GM19238 (cell line): Measurements from ENCODE around the gene SUMF2.
"Not testable (repeated sequence)": the region's sequence is repeated elsewhere in the genome, so short reads cannot be mapped to it uniquely, and the experiment has no call there.

Source experiments
- DNase-seq: peaks from one replicate; pipeline ENCODE4 v3.0.0; 2011; ENCODE audit warnings: low spot score; ENCODE audit not compliant: insufficient read length

Gene SUMF2

DNA sequence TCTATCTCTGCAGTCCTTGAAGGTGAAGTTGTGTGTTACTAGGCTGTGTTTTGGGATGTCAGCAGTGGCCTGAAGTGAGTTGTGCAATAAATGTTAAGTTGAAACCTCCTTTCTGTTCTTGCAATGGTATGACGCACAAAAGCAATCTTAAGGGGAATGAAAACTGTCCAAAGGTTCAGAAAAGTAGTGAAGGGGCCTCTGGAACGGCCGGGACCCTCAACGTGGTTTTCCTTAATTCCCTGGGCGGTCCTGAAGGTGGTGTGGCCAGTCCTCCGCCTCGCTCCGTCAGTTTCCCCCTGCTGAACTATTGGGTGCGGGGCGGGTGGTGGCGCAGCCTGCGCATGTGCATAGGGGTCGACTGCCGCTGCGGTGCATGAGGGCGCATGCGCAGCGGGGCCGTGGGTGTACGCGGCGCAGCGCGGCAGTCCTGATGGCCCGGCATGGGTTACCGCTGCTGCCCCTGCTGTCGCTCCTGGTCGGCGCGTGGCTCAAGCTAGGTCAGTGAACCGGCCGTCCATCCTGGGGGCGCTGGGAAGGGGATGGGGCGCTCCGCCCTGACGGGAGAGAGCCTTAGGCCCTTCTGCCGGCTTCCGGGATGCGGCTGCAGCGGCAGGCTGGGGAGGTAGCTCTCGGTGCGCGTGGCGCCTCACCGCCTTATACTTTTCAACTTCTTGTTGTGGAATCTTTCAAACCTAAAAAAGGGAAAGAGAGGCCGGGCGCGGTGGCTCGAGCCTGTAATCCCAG lies at the start of gene SUMF2:
TSS of gene SUMF2 (plus strand) at position 405 of the 744 bp plus-strand sequence. CDS start at position 431, 26 bp downstream.
- DNase-seq: peak; percentile 94

DNA sequence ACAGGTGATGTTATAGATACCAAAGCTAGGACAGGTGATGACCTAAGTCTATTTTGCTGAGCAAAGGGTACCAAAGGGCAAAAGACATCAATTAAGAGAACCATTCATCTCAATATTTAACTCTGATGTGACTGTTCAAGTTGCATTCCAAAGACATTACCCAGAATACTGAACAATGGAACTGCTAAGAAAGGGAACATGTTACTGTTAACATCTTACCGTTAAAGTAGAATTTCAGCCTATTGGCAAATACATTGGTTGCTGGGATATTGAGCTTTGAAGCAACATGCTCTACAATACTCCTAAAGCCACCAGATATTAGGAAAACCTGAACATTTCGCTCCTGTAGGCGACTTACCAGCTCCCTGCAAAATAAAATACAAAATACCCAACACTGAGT lies 47.1 kb upstream of the SUMF2 start:
- DNase-seq: not testable (repeated sequence)

- no peak for DNase-seq
Observed at GRCh38 chr7:56019501-56019900, 44.6 kb upstream of the SUMF2 start.

- DNase-seq: no peak
Observed at GRCh38 chr7:56023500-56023899, 40.6 kb upstream of the SUMF2 start.

DNA sequence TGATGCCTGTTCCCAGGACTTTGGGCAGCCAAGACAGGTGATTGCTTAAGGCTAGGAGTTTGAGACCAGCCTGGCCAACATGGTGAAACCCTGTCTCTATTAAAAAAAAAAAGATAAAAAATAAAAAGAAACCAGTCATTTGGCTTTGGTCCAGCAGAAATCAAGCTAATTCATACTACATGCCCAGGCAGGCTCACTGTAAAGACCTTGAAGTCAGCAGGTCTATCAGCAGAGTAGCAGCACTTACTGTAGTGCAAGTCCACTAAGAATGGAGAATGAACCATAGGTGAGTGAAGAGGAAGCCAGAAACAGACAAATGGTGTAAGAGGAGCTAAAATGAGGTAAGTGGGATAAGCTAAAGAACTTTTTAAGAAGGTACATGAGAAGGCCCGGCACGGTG lies 37.5 kb upstream of the SUMF2 start:
- DNase-seq: no peak

- DNase-seq: no peak
Observed at GRCh38 chr7:56028942-56029630, 35.0 kb upstream of the SUMF2 start.

DNA sequence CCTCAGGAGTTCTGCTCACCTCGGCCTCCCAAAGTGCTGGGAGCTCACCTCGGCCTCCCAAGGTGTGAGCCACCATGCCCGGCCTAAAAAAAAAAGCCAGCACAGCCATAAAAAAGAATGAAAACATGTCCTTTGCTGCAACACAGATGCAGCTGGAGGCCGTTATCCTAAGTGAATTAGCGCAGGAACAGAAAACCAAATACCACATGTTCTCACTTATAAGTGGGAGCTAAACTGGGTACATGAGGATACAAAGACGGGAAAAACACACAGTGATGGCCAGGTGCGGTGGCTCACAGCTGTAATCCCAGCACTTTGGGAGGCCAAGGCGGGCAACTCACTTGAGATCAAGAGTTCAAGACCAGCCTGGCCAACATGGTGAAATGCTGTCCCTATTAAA lies 33.7 kb upstream of the SUMF2 start:
- no peak for DNase-seq

- DNase-seq: not testable (repeated sequence)
Observed at GRCh38 chr7:56031556-56031955, 32.5 kb upstream of the SUMF2 start.

DNA sequence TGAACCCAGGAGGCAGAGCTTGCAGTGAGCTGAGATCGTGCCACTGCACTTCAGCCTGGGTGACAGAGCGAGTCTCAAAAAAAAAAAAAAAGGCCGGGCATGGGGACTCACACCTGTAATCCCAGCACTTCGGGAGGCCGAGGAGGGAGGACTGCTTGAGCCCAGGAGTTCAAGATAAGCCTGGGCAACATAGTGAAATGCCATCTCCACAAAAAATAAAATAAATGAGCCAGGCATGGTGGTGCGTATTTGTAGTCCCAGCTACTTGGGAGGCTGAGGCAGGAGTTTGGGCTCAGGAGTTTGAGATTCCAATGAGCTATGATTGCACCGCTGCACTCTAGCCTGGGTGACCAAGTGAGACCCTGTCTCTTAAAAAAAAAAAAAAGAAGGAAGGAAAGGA lies 31.5 kb upstream of the SUMF2 start:
- DNase-seq: not testable (repeated sequence)

DNA sequence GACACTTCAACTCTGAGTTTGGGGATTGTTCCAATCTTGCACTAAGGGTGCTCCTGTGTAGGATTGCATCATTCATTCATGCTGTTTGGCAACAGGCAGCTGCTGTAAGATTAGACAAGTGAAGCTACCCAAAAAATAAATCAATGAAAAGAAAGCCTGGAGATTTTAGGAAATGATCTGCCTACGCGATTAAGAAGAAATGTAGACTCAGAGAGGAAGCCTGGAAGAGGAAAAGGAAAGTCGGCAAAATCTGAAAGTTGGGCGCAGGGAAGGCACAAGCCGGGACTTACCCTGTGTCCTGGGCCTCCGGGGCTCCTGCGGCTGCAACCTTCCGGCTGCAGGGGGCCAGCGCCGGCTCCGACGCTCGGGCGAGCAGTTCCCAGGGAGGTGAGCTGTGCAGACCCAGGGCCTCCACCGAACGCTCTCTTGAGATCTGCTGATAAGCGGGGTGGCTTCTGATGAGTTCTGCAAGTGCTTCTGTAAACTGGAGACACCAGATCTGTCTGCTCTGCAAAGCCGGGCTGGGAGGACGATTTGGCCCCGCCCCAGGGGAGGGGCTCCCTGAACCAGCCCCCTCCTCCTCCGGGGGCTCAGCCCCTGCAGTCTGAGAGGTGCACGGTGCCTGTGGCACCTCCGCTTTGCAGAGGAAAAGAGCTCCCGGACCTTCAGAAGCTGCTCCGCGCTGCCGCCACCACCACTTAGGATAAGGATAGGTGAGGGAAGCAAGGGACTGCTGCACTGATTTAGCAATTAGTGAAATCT lies 30.2 kb upstream of the SUMF2 start:
- peak; percentile 78 for DNase-seq

GRCh38 chr7:56040730-56041129 lies 23.4 kb upstream of the SUMF2 start:
- DNase-seq: no peak

DNA sequence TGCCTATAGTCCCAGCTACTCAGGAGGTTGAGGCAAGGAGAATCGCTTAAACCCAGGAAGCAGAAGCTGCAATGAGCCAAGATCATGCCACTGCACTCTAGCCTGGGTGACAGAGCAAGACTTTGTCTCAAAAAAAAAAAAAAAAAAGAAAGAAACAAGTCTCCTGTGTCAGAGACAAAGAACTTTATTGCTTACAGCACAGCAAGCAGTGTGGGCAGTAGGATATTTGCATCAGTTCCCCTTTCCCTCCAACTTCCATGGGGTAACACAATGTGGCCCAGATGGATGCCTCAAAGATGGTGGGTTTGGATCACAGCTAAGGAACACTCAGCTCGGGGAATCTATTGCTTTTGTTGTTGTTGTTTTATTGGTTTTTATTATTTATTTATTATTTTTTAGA lies 18.3 kb upstream of the SUMF2 start:
- not testable (repeated sequence) for DNase-seq

- no peak for DNase-seq
Observed at GRCh38 chr7:56046721-56047445, 17.2 kb upstream of the SUMF2 start.

- not testable (repeated sequence) for DNase-seq
Observed at GRCh38 chr7:56047446-56048116, 16.5 kb upstream of the SUMF2 start.

DNA sequence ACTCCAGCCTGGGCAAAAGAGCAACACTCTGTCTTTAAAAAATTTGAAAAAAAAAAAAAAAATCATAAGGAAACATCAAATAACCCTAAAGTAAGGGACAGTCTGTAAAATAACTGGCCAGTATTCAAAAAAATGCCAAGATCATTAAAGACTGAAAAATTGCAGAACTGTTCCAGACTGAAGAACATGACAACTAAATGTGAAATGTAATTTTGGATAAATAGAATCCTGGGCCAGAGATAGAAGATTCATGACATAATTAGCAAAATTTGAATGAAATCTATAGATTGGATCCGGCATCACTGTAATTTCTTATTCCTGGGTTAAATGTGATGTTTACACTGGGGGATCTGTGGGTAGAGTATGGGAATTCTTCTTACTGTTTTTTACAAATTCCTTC lies 15.8 kb upstream of the SUMF2 start:
- no peak for DNase-seq

- not testable (repeated sequence) for DNase-seq
Observed at GRCh38 chr7:56048763-56049162, 15.3 kb upstream of the SUMF2 start.

GRCh38 chr7:56051053-56051338 lies 13.1 kb upstream of the SUMF2 start:
- no peak for DNase-seq

GRCh38 chr7:56051339-56052191 lies 12.5 kb upstream of the SUMF2 start, which contains the start of the genes CCT6A and PSPH:
TSS of gene CCT6A (plus strand) at chr7:56051765. CDS start at chr7:56051849, 84 bp downstream.
TSS of gene PSPH (minus strand) at chr7:56051444. CDS start at chr7:56021212, 30,232 bp downstream.
- peak; percentile 94 for DNase-seq

- no peak for DNase-seq
Observed at GRCh38 chr7:56053379-56053778, 10.7 kb upstream of the SUMF2 start.

DNA sequence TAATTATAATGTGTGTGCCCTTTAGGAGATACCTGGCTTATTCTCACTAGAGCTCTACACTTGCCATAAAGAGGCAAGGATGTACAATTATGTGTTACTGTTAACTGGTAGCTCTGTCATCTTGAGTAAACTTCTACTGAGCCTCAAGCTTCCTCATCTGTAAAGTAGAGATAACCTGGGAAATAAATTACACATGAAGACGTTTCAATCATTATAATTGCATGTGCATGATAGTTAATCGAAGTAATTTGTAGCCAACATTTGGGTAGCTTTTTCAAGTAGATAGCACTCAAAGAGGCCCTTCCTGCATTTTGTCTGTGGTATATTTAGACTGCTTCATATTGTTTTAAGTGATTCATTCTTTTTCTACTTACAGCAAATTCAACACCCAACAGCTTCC lies 10.1 kb upstream of the SUMF2 start:
- DNase-seq: no peak
